IMR-90 (cell line): ENCODE results near the gene RAD21L1. TPM values are rescaled to one million over a fixed set of nuclear protein-coding genes. Genes with fewer than 3 reads are reported as not detected.

Experiments used
- ATAC-seq: fragments of 200-7000 bp; cut with Tn5 transposase; 2 replicates; pipeline ENCODE4 v1.9.1; 2020; ENCODE audit warnings: low read depth, mild to moderate bottlenecking, moderate library complexity
- BruUV-seq: library from RNA; stranded (reverse); fragments of 400-500 nt; replicated peaks from 2 replicates; lab custom pipeline; 2021; lab: Mats Ljungman, UMichigan
- CTCF ChIA-PET: fragments of 300-600 bp; formaldehyde crosslinking; extraction: SDS; loops from one replicate; lab custom pipeline; 2021; ENCODE audit warnings: antibody characterized with exemption; lab: Yijun Ruan, JAX
- POLR2A ChIA-PET: fragments of 300-600 bp; sonication (Branson Sonifier 250); formaldehyde crosslinking; loops from one replicate; lab custom pipeline; 2022; ENCODE audit warnings: antibody characterized with exemption; ENCODE audit not compliant: unreplicated experiment; lab: Charles Lee
- DNase-seq: peaks from one replicate; pipeline ENCODE4 v3.0.0; 2013
- H2AFZ ChIP-seq: replicated peaks from 2 replicates; pipeline ENCODE3; 2013; ENCODE audit warnings: low read length, mild to moderate bottlenecking; ENCODE audit not compliant: poor library complexity
- H2AK5ac ChIP-seq: 2 replicates; pipeline ENCODE4 v1.6.1; 2013; ENCODE audit warnings: low read depth, low read length, inconsistent platforms
- H2AK9ac ChIP-seq: replicated peaks from 2 replicates; pipeline ENCODE3; 2013; ENCODE audit warnings: mild to moderate bottlenecking, low read depth, low read length, moderate library complexity; ENCODE audit not compliant: poor library complexity
- H2BK120ac ChIP-seq: 2 replicates; pipeline ENCODE4 v1.6.1; 2013; ENCODE audit warnings: low read depth, low read length, inconsistent platforms
- H2BK15ac ChIP-seq: 3 replicates; pipeline ENCODE4 v1.6.1; 2013; ENCODE audit warnings: low read depth, low read length, inconsistent platforms
- H2BK20ac ChIP-seq: 2 replicates; pipeline ENCODE4 v1.6.1; 2013; ENCODE audit warnings: low read depth, mild to moderate bottlenecking, inconsistent platforms, low read length, moderate library complexity
- H2BK5ac ChIP-seq: 2 replicates; pipeline ENCODE4 v1.6.1; 2013; ENCODE audit warnings: mild to moderate bottlenecking, low read depth, low read length, inconsistent platforms; ENCODE audit not compliant: poor library complexity, severe bottlenecking
- H3K14ac ChIP-seq: replicated peaks from 2 replicates; pipeline ENCODE4 v1.6.1; 2013; ENCODE audit warnings: low read depth, low read length, inconsistent platforms
- H3K18ac ChIP-seq: 2 replicates; pipeline ENCODE4 v1.6.1; 2013; ENCODE audit warnings: low read depth, low read length, control low read depth
- H3K23ac ChIP-seq: 2 replicates; pipeline ENCODE4 v1.6.1; 2013; ENCODE audit warnings: low read depth, low read length, inconsistent platforms
- H3K27ac ChIP-seq: 2 replicates; pipeline ENCODE4 v1.5.1; 2013; ENCODE audit warnings: mild to moderate bottlenecking, control low read depth, low read length; ENCODE audit not compliant: insufficient read depth
- H3K27me3 ChIP-seq: 2 replicates; pipeline ENCODE4 v1.6.1; 2013; ENCODE audit warnings: low read length; ENCODE audit not compliant: control insufficient read depth, insufficient read depth
- H3K36me3 ChIP-seq: 2 replicates; pipeline ENCODE4 v1.6.1; 2013; ENCODE audit warnings: low read length, mixed read lengths; ENCODE audit not compliant: control insufficient read depth, insufficient read depth
- H3K4ac ChIP-seq: 2 replicates; pipeline ENCODE4 v1.6.1; 2013; ENCODE audit warnings: low read depth, low read length, inconsistent platforms
- H3K4me1 ChIP-seq: 2 replicates; pipeline ENCODE4 v1.6.1; 2013; ENCODE audit warnings: low read length, mixed read lengths; ENCODE audit not compliant: control insufficient read depth, insufficient read depth
- H3K4me2 ChIP-seq: 2 replicates; pipeline ENCODE4 v1.6.1; 2013; ENCODE audit warnings: low read depth, mild to moderate bottlenecking, control low read depth, low read length, moderate library complexity
- H3K4me3 ChIP-seq: 2 replicates; pipeline ENCODE4 v1.5.1; 2013; ENCODE audit warnings: low read depth, mild to moderate bottlenecking, control low read depth, low read length, moderate library complexity; ENCODE audit not compliant: insufficient read depth
- H3K56ac ChIP-seq: 2 replicates; pipeline ENCODE4 v1.6.1; 2013; ENCODE audit warnings: low read length, inconsistent platforms; ENCODE audit not compliant: insufficient read depth; ENCODE audit errors: extremely low read depth
- H3K79me1 ChIP-seq, 2 experiments: 2 replicates each; pipeline ENCODE4 v1.6.1; 2013; ENCODE audit warnings: low read length in 2 of 2, inconsistent platforms in 1 of 2, low read depth in 1 of 2
- H3K9ac ChIP-seq: 2 replicates; pipeline ENCODE4 v1.6.1; 2013; ENCODE audit warnings: low read depth, low read length, control low read depth
- H3K9me1 ChIP-seq: 2 replicates; pipeline ENCODE4 v1.6.1; 2013; ENCODE audit warnings: low read length, inconsistent platforms; ENCODE audit not compliant: insufficient read depth
- H3K9me3 ChIP-seq: 2 replicates; pipeline ENCODE4 v1.6.1; 2013; ENCODE audit warnings: low read length; ENCODE audit not compliant: control insufficient read depth, insufficient read depth
- H4K20me1 ChIP-seq: 2 replicates; pipeline ENCODE4 v1.6.1; 2013; ENCODE audit warnings: low read length, inconsistent platforms; ENCODE audit not compliant: insufficient read depth
- H4K5ac ChIP-seq: 2 replicates; pipeline ENCODE4 v1.6.1; 2013; ENCODE audit warnings: mild to moderate bottlenecking, low read depth, low read length, control low read depth
- H4K8ac ChIP-seq, 2 experiments: 2 replicates each; pipeline ENCODE4 v1.6.1; 2013; ENCODE audit warnings: low read depth in 2 of 2, low read length in 2 of 2, control low read depth in 1 of 2, inconsistent platforms in 1 of 2
- H4K91ac ChIP-seq: 2 replicates; pipeline ENCODE4 v1.6.1; 2013; ENCODE audit warnings: low read depth, low read length, inconsistent platforms; ENCODE audit not compliant: insufficient read depth
- BHLHE40 ChIP-seq: fragments of 150-350 bp; IDR thresholded peaks from 2 replicates; pipeline ENCODE4 v1.6.1; 2016; ENCODE audit warnings: mild to moderate bottlenecking, low read depth, low read length
- CHD1 ChIP-seq: IDR thresholded peaks from 2 replicates; pipeline ENCODE4 v1.6.1; 2012; ENCODE audit warnings: low read depth, low read length, improper control_type of control experiment
- CTCF ChIP-seq: conservative IDR thresholded peaks from 2 replicates; pipeline ENCODE4 v1.5.1; 2012; ENCODE audit warnings: mild to moderate bottlenecking, low read depth, low read length, improper control_type of control experiment
- ELK1 ChIP-seq: fragments of 150-350 bp; IDR thresholded peaks from 2 replicates; pipeline ENCODE4 v1.6.1; 2016; ENCODE audit warnings: low read depth, mild to moderate bottlenecking, low read length, moderate library complexity, borderline replicate concordance
- FOS ChIP-seq: fragments of 150-350 bp; IDR thresholded peaks from 2 replicates; pipeline ENCODE4 v1.6.1; 2016; ENCODE audit warnings: low read depth, low read length
- MAFK ChIP-seq: IDR thresholded peaks from 2 replicates; pipeline ENCODE4 v1.6.1; 2012; ENCODE audit warnings: low read depth, low read length, improper control_type of control experiment
- MAZ ChIP-seq: IDR thresholded peaks from 2 replicates; pipeline ENCODE4 v1.6.1; 2012; ENCODE audit warnings: low read depth, mild to moderate bottlenecking, low read length, improper control_type of control experiment, moderate library complexity, borderline replicate concordance
- MXI1 ChIP-seq: IDR thresholded peaks from 2 replicates; pipeline ENCODE4 v1.6.1; 2012; ENCODE audit warnings: low read depth, mild to moderate bottlenecking, low read length, moderate library complexity, borderline replicate concordance
- NFE2L2 ChIP-seq: fragments of 150-350 bp; IDR thresholded peaks from 2 replicates; pipeline ENCODE4 v1.6.1; 2016; ENCODE audit warnings: low read depth, mild to moderate bottlenecking, low read length
- POLR2A ChIP-seq: IDR thresholded peaks from 2 replicates; pipeline ENCODE4 v1.6.1; 2012; ENCODE audit warnings: mild to moderate bottlenecking, low read depth, low read length
- RAD21 ChIP-seq: IDR thresholded peaks from 2 replicates; pipeline ENCODE4 v1.6.1; 2012; ENCODE audit warnings: low read length, improper control_type of control experiment
- RCOR1 ChIP-seq: IDR thresholded peaks from 2 replicates; pipeline ENCODE4 v1.6.1; 2012; ENCODE audit warnings: mild to moderate bottlenecking, low read length, improper control_type of control experiment; ENCODE audit not compliant: insufficient replicate concordance
- RFX5 ChIP-seq: IDR thresholded peaks from 2 replicates; pipeline ENCODE4 v1.8.0; 2012; ENCODE audit warnings: low read depth, mild to moderate bottlenecking, low read length, moderate library complexity
- SMC3 ChIP-seq: fragments of 150-350 bp; IDR thresholded peaks from 2 replicates; pipeline ENCODE4 v1.6.1; 2016; ENCODE audit warnings: low read depth, mild to moderate bottlenecking, antibody characterized with exemption, low read length, moderate library complexity
- USF2 ChIP-seq: fragments of 150-350 bp; IDR thresholded peaks from 2 replicates; pipeline ENCODE4 v1.6.1; 2017; ENCODE audit warnings: mild to moderate bottlenecking, antibody characterized with exemption, low read length, low read depth
- WGBS, 2 experiments: methylation state at CpG; one replicate each; pipeline versions ENCODE4 v1.1.5 to v1.1.7; 2013; ENCODE audit warnings: missing lambda C conversion rate in 2 of 2; ENCODE audit not compliant: insufficient read length in 1 of 2; ENCODE audit errors: extremely low coverage in 2 of 2; 5-methylcytosine and 5-hydroxymethylcytosine counted together
- dilution Hi-C: fragments of 300-500 bp; cut with HindIII; formaldehyde crosslinking; loops from one replicate; pipeline ENCODE4 v1.14.3; 2018; ENCODE audit warnings: low sequenced_read_pairs; ENCODE audit not compliant: unreplicated experiment
- in situ Hi-C: fragments of 300-500 bp; cut with MboI; formaldehyde crosslinking; loops from 3 replicates; pipeline ENCODE4 v1.14.3; 2019; ENCODE audit warnings: low sequenced_read_pairs, inconsistent platforms, mixed read lengths
- intact Hi-C: fragments of 100-400 bp; cut with micrococcal nuclease; formaldehyde crosslinking; loops from 2 replicates; pipeline ENCODE4 v1.10.0; 2022
- polyA plus RNA-seq, 3 experiments: library from polyadenylated mRNA; depleted of rRNA; stranded (reverse); fragments of >200 nt; gene quantifications; 2 replicates each; pipeline ENCODE4 v1.2.3, GENCODE V29; 2012; ENCODE audit warnings: low replicate concordance in 1 of 3
- total RNA-seq: library from RNA; depleted of rRNA; stranded (reverse); fragments of >200 nt; gene quantifications from 2 replicates; pipeline ENCODE4 v1.2.3, GENCODE V29; 2012

RAD21L1 gene
- total and polyA plus RNA-seq, 2 of the 4 experiments (the other 2 are of a cell fraction) = not detected

- Histone ChIP-seq H3K56ac (no peak overlapping the region), H4K20me1 (peaks cover 20% of the 10 kb centered on the region; the same call in 1 of the 2 replicates), H3K27me3 (no peaks in the 10 kb centered on the region), H2BK120ac (no peak overlapping the region), H2AFZ (no peak overlapping the region), H3K36me3 (no peaks in the 10 kb centered on the region; the same call in 1 of the 2 replicates), H3K9me1 (peaks cover 25% of the 10 kb centered on the region), H3K79me1 (peaks cover 14 to 26% of the 10 kb centered on the region in 2 experiments), H4K91ac (no peak overlapping the region), H3K4me2 (no peak overlapping the region), H3K9ac (no peak overlapping the region), H3K9me3 (no peaks in the 10 kb centered on the region), H4K8ac (no peak overlapping the region), H2BK15ac (no peak overlapping the region), H2BK20ac (no peak overlapping the region), H2AK5ac (no peak overlapping the region), H2BK5ac (no peak overlapping the region), H3K18ac (no peak overlapping the region), H3K4ac (no peak overlapping the region), H3K14ac (no peak overlapping the region), H3K27ac (no peak overlapping the region), H3K4me1 (peaks cover 8% of the 10 kb centered on the region; the same call in 1 of the 2 replicates), H3K23ac (no peak overlapping the region), H2AK9ac (no peak overlapping the region), H3K4me3 (no peak overlapping the region), H4K5ac (no peak overlapping the region)
- DNase-seq (no peak), ATAC-seq (no peak)
- no TSS peak for BruUV-seq
- intact Hi-C loops (no loop called here), dilution Hi-C loops (no loop called here), in situ Hi-C loops (no loop called here)
- WGBS, 2 experiments = 61% methylated on average over 3 of the region's 7 CpGs; no CpG with 5 or more reads in 1 of the 2 experiments
- POLR2A ChIA-PET = no interaction called here
- CTCF ChIA-PET = no interaction called here
- TF ChIP-seq RCOR1 = no peak
- TF ChIP-seq FOS = no peak
- TF ChIP-seq NFE2L2 = no peak
- TF ChIP-seq CTCF = no peak
- no peak for TF ChIP-seq USF2
- TF ChIP-seq RFX5 = no peak
- TF ChIP-seq MAFK = no peak
- TF ChIP-seq BHLHE40 = no peak
- no peak for TF ChIP-seq MAZ
- no peak for TF ChIP-seq RAD21
- TF ChIP-seq POLR2A = no peak
- no peak for TF ChIP-seq MXI1
- no peak for TF ChIP-seq SMC3
- TF ChIP-seq ELK1 = no peak
- TF ChIP-seq CHD1 = no peak
Observed at GRCh38 chr20:1281279-1282057, 55.6 kb downstream of the RAD21L1 start.
